GM18951 (cell line): Measurements from ENCODE around the gene PDZD7.

Experiments
- POLR2A ChIP-seq: IDR thresholded peaks from 4 replicates; pipeline ENCODE4 v1.6.1; 2011; ENCODE audit warnings: mild to moderate bottlenecking; ENCODE audit not compliant: insufficient read length, insufficient read depth; ENCODE audit errors: extremely low read depth
- in situ Hi-C: fragments of 300-500 bp; cut with MboI; formaldehyde crosslinking; loops from one replicate; pipeline ENCODE4 v1.12.0; 2022; ENCODE audit warnings: low sequenced_read_pairs, mixed read lengths, inconsistent platforms; ENCODE audit not compliant: unreplicated experiment

PDZD7 gene

GRCh38 chr10:101066146-101066895 lies 35.4 kb upstream of the PDZD7 start:
- in situ Hi-C loops = no loop called here
- peak; percentile 34 for TF ChIP-seq POLR2A

- TF ChIP-seq POLR2A = no peak
Observed at GRCh38 chr10:101065481-101066145, 34.7 kb upstream of the PDZD7 start.

GRCh38 chr10:101064415-101065030 lies 33.6 kb upstream of the PDZD7 start:
- TF ChIP-seq POLR2A = no peak
- in situ Hi-C loops = no loop called here

More at GRCh38 chr10:101065481-101066145, 34.7 kb upstream of the PDZD7 start:
- in situ Hi-C loops = no loop called here

- TF ChIP-seq POLR2A = no peak
Observed at GRCh38 chr10:101063548-101064414, 32.9 kb upstream of the PDZD7 start.

GRCh38 chr10:101063050-101063525 lies 32.2 kb upstream of the PDZD7 start:
- in situ Hi-C loops = no loop called here
- no peak for TF ChIP-seq POLR2A

More at GRCh38 chr10:101063548-101064414, 32.9 kb upstream of the PDZD7 start:
- in situ Hi-C loops = no loop called here

GRCh38 chr10:101062232-101063049 lies 31.5 kb upstream of the PDZD7 start:
- TF ChIP-seq POLR2A = peak; percentile 49
- in situ Hi-C loops = no loop called here

GRCh38 chr10:101061624-101062231 lies 30.8 kb upstream of the PDZD7 start, which contains the start of gene KAZALD1:
Gene KAZALD1 (plus strand): TSS chr10:101061989. CDS start chr10:101062593, 604 bp downstream.
- in situ Hi-C loops = no loop called here
- no peak for TF ChIP-seq POLR2A

GRCh38 chr10:101060951-101061623 lies 30.2 kb upstream of the PDZD7 start:
- TF ChIP-seq POLR2A = peak; percentile 80
- in situ Hi-C loops = no loop called here

GRCh38 chr10:101060036-101060950 lies 29.4 kb upstream of the PDZD7 start:
- in situ Hi-C loops = no loop called here
- no peak for TF ChIP-seq POLR2A
